Measurements from ENCODE around the gene ARL10.

DNA sequence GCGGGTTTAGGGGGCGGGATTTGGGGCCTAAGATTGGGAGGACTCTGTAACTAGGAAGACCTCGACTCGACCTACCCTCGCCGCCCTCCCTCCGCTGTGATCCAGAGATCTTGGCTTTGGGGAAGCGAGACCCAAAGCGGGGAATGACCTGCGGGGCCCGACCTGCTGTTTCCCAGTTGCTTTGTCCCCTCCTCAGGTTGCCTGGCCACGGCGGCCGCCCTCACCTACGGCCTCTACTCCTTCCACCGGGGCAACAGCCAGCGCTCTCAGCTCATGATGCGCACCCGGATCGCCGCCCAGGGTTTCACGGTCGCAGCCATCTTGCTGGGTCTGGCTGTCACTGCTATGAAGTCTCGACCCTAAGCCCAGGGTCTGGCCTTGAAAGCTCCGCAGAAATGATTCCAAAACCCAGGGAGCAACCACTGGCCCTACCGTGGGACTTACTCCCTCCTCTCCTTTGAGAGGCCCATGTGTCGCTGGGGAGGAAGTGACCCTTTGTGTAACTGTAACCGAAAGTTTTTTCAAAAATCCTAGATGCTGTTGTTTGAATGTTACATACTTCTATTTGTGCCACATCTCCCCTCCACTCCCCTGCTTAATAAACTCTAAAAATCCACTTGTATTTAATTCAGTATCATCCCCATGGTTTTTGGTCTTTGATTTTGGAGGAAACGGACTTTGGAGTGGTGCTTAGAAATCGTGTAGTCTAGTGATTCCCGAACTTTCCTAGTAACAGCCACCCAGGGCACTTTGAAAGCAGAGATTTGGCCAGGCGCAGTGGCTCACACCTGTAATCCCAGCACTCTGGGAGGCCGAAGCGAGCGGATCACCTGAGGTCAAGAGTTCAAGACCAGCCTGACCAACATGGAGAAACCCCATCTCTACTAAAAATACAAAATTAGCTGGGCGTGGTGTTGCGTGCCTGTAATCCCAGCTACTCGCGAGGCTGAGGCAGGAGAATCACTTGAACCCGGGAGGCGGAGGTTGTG is 24.1 kb downstream of the ARL10 start:
- TF ChIP-seq, protein P1, sequence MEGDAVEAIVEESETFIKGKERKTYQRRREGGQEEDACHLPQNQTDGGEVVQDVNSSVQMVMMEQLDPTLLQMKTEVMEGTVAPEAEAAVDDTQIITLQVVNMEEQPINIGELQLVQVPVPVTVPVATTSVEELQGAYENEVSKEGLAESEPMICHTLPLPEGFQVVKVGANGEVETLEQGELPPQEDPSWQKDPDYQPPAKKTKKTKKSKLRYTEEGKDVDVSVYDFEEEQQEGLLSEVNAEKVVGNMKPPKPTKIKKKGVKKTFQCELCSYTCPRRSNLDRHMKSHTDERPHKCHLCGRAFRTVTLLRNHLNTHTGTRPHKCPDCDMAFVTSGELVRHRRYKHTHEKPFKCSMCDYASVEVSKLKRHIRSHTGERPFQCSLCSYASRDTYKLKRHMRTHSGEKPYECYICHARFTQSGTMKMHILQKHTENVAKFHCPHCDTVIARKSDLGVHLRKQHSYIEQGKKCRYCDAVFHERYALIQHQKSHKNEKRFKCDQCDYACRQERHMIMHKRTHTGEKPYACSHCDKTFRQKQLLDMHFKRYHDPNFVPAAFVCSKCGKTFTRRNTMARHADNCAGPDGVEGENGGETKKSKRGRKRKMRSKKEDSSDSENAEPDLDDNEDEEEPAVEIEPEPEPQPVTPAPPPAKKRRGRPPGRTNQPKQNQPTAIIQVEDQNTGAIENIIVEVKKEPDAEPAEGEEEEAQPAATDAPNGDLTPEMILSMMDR (IDR thresholded peaks at IDR 0.05 in 4 of 5, conservative IDR thresholded peaks at IDR 0.05 in 1 of 5), result peak in 1 of 5 experiments; percentile 2
- TF ChIP-seq POLR2A (IDR thresholded peaks at IDR 0.05), result peak; percentile 54 to 67

All from gastrocnemius medialis (tissue), 4 donors.